HG03575 (cell line): ENCODE data around the gene MAIP1.
A peak's percentile ranks its signal among the peaks of the same experiment; 100 is the strongest.
"Not testable (repeated sequence)": the region's sequence is repeated elsewhere in the genome, so short reads cannot be mapped to it uniquely, and the experiment has no call there.

Experiments
- ATAC-seq: cut with Tn5 transposase; IDR thresholded peaks from one replicate; pipeline ENCODE4 v1.9.1; 2021; ENCODE audit not compliant: unreplicated experiment, insufficient number of reproducible peaks, low FRiP score; ENCODE audit errors: extremely low read depth

Gene MAIP1

GRCh38 chr2:199955339-199956061 is at the start of gene MAIP1, which contains the start of gene TYW5:
MAIP1 (plus strand) TSS chr2:199955582; CDS start chr2:199955799, 217 bp downstream.
TYW5 (minus strand) TSS chr2:199955491; CDS start chr2:199955470, 21 bp downstream.
- ATAC-seq = peak; percentile 49

GRCh38 chr2:199907008-199907714 is 48.2 kb upstream of the MAIP1 start:
- no peak for ATAC-seq

GRCh38 chr2:199910338-199911051 is 44.9 kb upstream of the MAIP1 start:
- no peak for ATAC-seq

GRCh38 chr2:199911052-199911876 is 44.1 kb upstream of the MAIP1 start, which contains the start of gene C2orf69:
C2orf69 (plus strand) TSS chr2:199911293; CDS start chr2:199911439, 146 bp downstream.
- peak; percentile 76 for ATAC-seq

- ATAC-seq = no peak
These were observed 43.6 kb upstream of the MAIP1 start for GRCh38 chr2:199911877-199912161.

GRCh38 chr2:199912553-199913114 is 42.7 kb upstream of the MAIP1 start:
- not testable (repeated sequence) for ATAC-seq

- ATAC-seq = no peak
These were observed 40.9 kb upstream of the MAIP1 start for GRCh38 chr2:199914372-199914958.

GRCh38 chr2:199916980-199917379 is 38.4 kb upstream of the MAIP1 start:
- no peak for ATAC-seq

GRCh38 chr2:199922856-199923255 is 32.5 kb upstream of the MAIP1 start:
- no peak for ATAC-seq

GRCh38 chr2:199923924-199924323 is 31.5 kb upstream of the MAIP1 start:
- ATAC-seq = no peak

- no peak for ATAC-seq
These were observed 28.6 kb upstream of the MAIP1 start for GRCh38 chr2:199926806-199927205.

- ATAC-seq = no peak
These were observed 27.2 kb upstream of the MAIP1 start for GRCh38 chr2:199928226-199928625.

GRCh38 chr2:199928626-199929025 is 26.8 kb upstream of the MAIP1 start:
- ATAC-seq = no peak

- ATAC-seq = no peak
These were observed 26.1 kb upstream of the MAIP1 start for GRCh38 chr2:199929262-199929661.

- no peak for ATAC-seq
These were observed 23.0 kb upstream of the MAIP1 start for GRCh38 chr2:199932312-199932855.

GRCh38 chr2:199933466-199933865 is 21.9 kb upstream of the MAIP1 start:
- ATAC-seq = no peak

GRCh38 chr2:199936554-199936953 is 18.8 kb upstream of the MAIP1 start:
- ATAC-seq = no peak

GRCh38 chr2:199940373-199940772 is 15.0 kb upstream of the MAIP1 start:
- ATAC-seq = no peak
